IMR-90 (cell line): Measurements from ENCODE around the gene ACTR1A. TPM values are rescaled to one million over a fixed set of nuclear protein-coding genes. Genes with fewer than 3 reads are reported as not detected.
A peak's percentile ranks its signal among the peaks of the same experiment; 100 is the strongest.

Experiments used
- ATAC-seq: fragments of 200-7000 bp; cut with Tn5 transposase; 2 replicates; pipeline ENCODE4 v1.9.1; 2020; ENCODE audit warnings: low read depth, mild to moderate bottlenecking, moderate library complexity
- BruUV-seq: library from RNA; stranded (reverse); fragments of 400-500 nt; replicated peaks from 2 replicates; lab custom pipeline; 2021; lab: Mats Ljungman, UMichigan
- CTCF ChIA-PET: fragments of 300-600 bp; formaldehyde crosslinking; extraction: SDS; loops from one replicate; lab custom pipeline; 2021; ENCODE audit warnings: antibody characterized with exemption; lab: Yijun Ruan, JAX
- POLR2A ChIA-PET: fragments of 300-600 bp; sonication (Branson Sonifier 250); formaldehyde crosslinking; loops from one replicate; lab custom pipeline; 2022; ENCODE audit warnings: antibody characterized with exemption; ENCODE audit not compliant: unreplicated experiment; lab: Charles Lee
- DNase-seq: peaks from one replicate; pipeline ENCODE4 v3.0.0; 2013
- H2AFZ ChIP-seq: replicated peaks from 2 replicates; pipeline ENCODE3; 2013; ENCODE audit warnings: low read length, mild to moderate bottlenecking; ENCODE audit not compliant: poor library complexity
- H2AK5ac ChIP-seq: 2 replicates; pipeline ENCODE4 v1.6.1; 2013; ENCODE audit warnings: low read depth, low read length, inconsistent platforms
- H2AK9ac ChIP-seq: replicated peaks from 2 replicates; pipeline ENCODE3; 2013; ENCODE audit warnings: mild to moderate bottlenecking, low read depth, low read length, moderate library complexity; ENCODE audit not compliant: poor library complexity
- H2BK120ac ChIP-seq: 2 replicates; pipeline ENCODE4 v1.6.1; 2013; ENCODE audit warnings: low read depth, low read length, inconsistent platforms
- H2BK15ac ChIP-seq: 3 replicates; pipeline ENCODE4 v1.6.1; 2013; ENCODE audit warnings: low read depth, low read length, inconsistent platforms
- H2BK20ac ChIP-seq: 2 replicates; pipeline ENCODE4 v1.6.1; 2013; ENCODE audit warnings: low read depth, mild to moderate bottlenecking, inconsistent platforms, low read length, moderate library complexity
- H2BK5ac ChIP-seq: 2 replicates; pipeline ENCODE4 v1.6.1; 2013; ENCODE audit warnings: mild to moderate bottlenecking, low read depth, low read length, inconsistent platforms; ENCODE audit not compliant: poor library complexity, severe bottlenecking
- H3K14ac ChIP-seq: replicated peaks from 2 replicates; pipeline ENCODE4 v1.6.1; 2013; ENCODE audit warnings: low read depth, low read length, inconsistent platforms
- H3K18ac ChIP-seq: 2 replicates; pipeline ENCODE4 v1.6.1; 2013; ENCODE audit warnings: low read depth, low read length, control low read depth
- H3K23ac ChIP-seq: 2 replicates; pipeline ENCODE4 v1.6.1; 2013; ENCODE audit warnings: low read depth, low read length, inconsistent platforms
- H3K27ac ChIP-seq: 2 replicates; pipeline ENCODE4 v1.5.1; 2013; ENCODE audit warnings: mild to moderate bottlenecking, control low read depth, low read length; ENCODE audit not compliant: insufficient read depth
- H3K27me3 ChIP-seq: 2 replicates; pipeline ENCODE4 v1.6.1; 2013; ENCODE audit warnings: low read length; ENCODE audit not compliant: control insufficient read depth, insufficient read depth
- H3K36me3 ChIP-seq: 2 replicates; pipeline ENCODE4 v1.6.1; 2013; ENCODE audit warnings: low read length, mixed read lengths; ENCODE audit not compliant: control insufficient read depth, insufficient read depth
- H3K4ac ChIP-seq: 2 replicates; pipeline ENCODE4 v1.6.1; 2013; ENCODE audit warnings: low read depth, low read length, inconsistent platforms
- H3K4me1 ChIP-seq: 2 replicates; pipeline ENCODE4 v1.6.1; 2013; ENCODE audit warnings: low read length, mixed read lengths; ENCODE audit not compliant: control insufficient read depth, insufficient read depth
- H3K4me2 ChIP-seq: 2 replicates; pipeline ENCODE4 v1.6.1; 2013; ENCODE audit warnings: low read depth, mild to moderate bottlenecking, control low read depth, low read length, moderate library complexity
- H3K4me3 ChIP-seq: 2 replicates; pipeline ENCODE4 v1.5.1; 2013; ENCODE audit warnings: low read depth, mild to moderate bottlenecking, control low read depth, low read length, moderate library complexity; ENCODE audit not compliant: insufficient read depth
- H3K56ac ChIP-seq: 2 replicates; pipeline ENCODE4 v1.6.1; 2013; ENCODE audit warnings: low read length, inconsistent platforms; ENCODE audit not compliant: insufficient read depth; ENCODE audit errors: extremely low read depth
- H3K79me1 ChIP-seq, 2 experiments: 2 replicates each; pipeline ENCODE4 v1.6.1; 2013; ENCODE audit warnings: low read length in 2 of 2, inconsistent platforms in 1 of 2, low read depth in 1 of 2
- H3K9ac ChIP-seq: 2 replicates; pipeline ENCODE4 v1.6.1; 2013; ENCODE audit warnings: low read depth, low read length, control low read depth
- H3K9me1 ChIP-seq: 2 replicates; pipeline ENCODE4 v1.6.1; 2013; ENCODE audit warnings: low read length, inconsistent platforms; ENCODE audit not compliant: insufficient read depth
- H3K9me3 ChIP-seq: 2 replicates; pipeline ENCODE4 v1.6.1; 2013; ENCODE audit warnings: low read length; ENCODE audit not compliant: control insufficient read depth, insufficient read depth
- H4K20me1 ChIP-seq: 2 replicates; pipeline ENCODE4 v1.6.1; 2013; ENCODE audit warnings: low read length, inconsistent platforms; ENCODE audit not compliant: insufficient read depth
- H4K5ac ChIP-seq: 2 replicates; pipeline ENCODE4 v1.6.1; 2013; ENCODE audit warnings: mild to moderate bottlenecking, low read depth, low read length, control low read depth
- H4K8ac ChIP-seq, 2 experiments: 2 replicates each; pipeline ENCODE4 v1.6.1; 2013; ENCODE audit warnings: low read depth in 2 of 2, low read length in 2 of 2, control low read depth in 1 of 2, inconsistent platforms in 1 of 2
- H4K91ac ChIP-seq: 2 replicates; pipeline ENCODE4 v1.6.1; 2013; ENCODE audit warnings: low read depth, low read length, inconsistent platforms; ENCODE audit not compliant: insufficient read depth
- BHLHE40 ChIP-seq: fragments of 150-350 bp; IDR thresholded peaks from 2 replicates; pipeline ENCODE4 v1.6.1; 2016; ENCODE audit warnings: mild to moderate bottlenecking, low read depth, low read length
- CEBPB ChIP-seq: IDR thresholded peaks from 2 replicates; pipeline ENCODE4 v1.6.1; 2012; ENCODE audit warnings: low read depth, low read length, improper control_type of control experiment
- CHD1 ChIP-seq: IDR thresholded peaks from 2 replicates; pipeline ENCODE4 v1.6.1; 2012; ENCODE audit warnings: low read depth, low read length, improper control_type of control experiment
- CTCF ChIP-seq: conservative IDR thresholded peaks from 2 replicates; pipeline ENCODE4 v1.5.1; 2012; ENCODE audit warnings: mild to moderate bottlenecking, low read depth, low read length, improper control_type of control experiment
- ELK1 ChIP-seq: fragments of 150-350 bp; IDR thresholded peaks from 2 replicates; pipeline ENCODE4 v1.6.1; 2016; ENCODE audit warnings: low read depth, mild to moderate bottlenecking, low read length, moderate library complexity, borderline replicate concordance
- FOS ChIP-seq: fragments of 150-350 bp; IDR thresholded peaks from 2 replicates; pipeline ENCODE4 v1.6.1; 2016; ENCODE audit warnings: low read depth, low read length
- MAFK ChIP-seq: IDR thresholded peaks from 2 replicates; pipeline ENCODE4 v1.6.1; 2012; ENCODE audit warnings: low read depth, low read length, improper control_type of control experiment
- MAZ ChIP-seq: IDR thresholded peaks from 2 replicates; pipeline ENCODE4 v1.6.1; 2012; ENCODE audit warnings: low read depth, mild to moderate bottlenecking, low read length, improper control_type of control experiment, moderate library complexity, borderline replicate concordance
- MXI1 ChIP-seq: IDR thresholded peaks from 2 replicates; pipeline ENCODE4 v1.6.1; 2012; ENCODE audit warnings: low read depth, mild to moderate bottlenecking, low read length, moderate library complexity, borderline replicate concordance
- NFE2L2 ChIP-seq: fragments of 150-350 bp; IDR thresholded peaks from 2 replicates; pipeline ENCODE4 v1.6.1; 2016; ENCODE audit warnings: low read depth, mild to moderate bottlenecking, low read length
- POLR2A ChIP-seq: IDR thresholded peaks from 2 replicates; pipeline ENCODE4 v1.6.1; 2012; ENCODE audit warnings: mild to moderate bottlenecking, low read depth, low read length
- RAD21 ChIP-seq: IDR thresholded peaks from 2 replicates; pipeline ENCODE4 v1.6.1; 2012; ENCODE audit warnings: low read length, improper control_type of control experiment
- RCOR1 ChIP-seq: IDR thresholded peaks from 2 replicates; pipeline ENCODE4 v1.6.1; 2012; ENCODE audit warnings: mild to moderate bottlenecking, low read length, improper control_type of control experiment; ENCODE audit not compliant: insufficient replicate concordance
- RFX5 ChIP-seq: IDR thresholded peaks from 2 replicates; pipeline ENCODE4 v1.8.0; 2012; ENCODE audit warnings: low read depth, mild to moderate bottlenecking, low read length, moderate library complexity
- SMC3 ChIP-seq: fragments of 150-350 bp; IDR thresholded peaks from 2 replicates; pipeline ENCODE4 v1.6.1; 2016; ENCODE audit warnings: low read depth, mild to moderate bottlenecking, antibody characterized with exemption, low read length, moderate library complexity
- WGBS, 2 experiments: methylation state at CpG; one replicate each; pipeline versions ENCODE4 v1.1.5 to v1.1.7; 2013; ENCODE audit warnings: missing lambda C conversion rate in 2 of 2; ENCODE audit not compliant: insufficient read length in 1 of 2; ENCODE audit errors: extremely low coverage in 2 of 2; 5-methylcytosine and 5-hydroxymethylcytosine counted together
- dilution Hi-C: fragments of 300-500 bp; cut with HindIII; formaldehyde crosslinking; loops from one replicate; pipeline ENCODE4 v1.14.3; 2018; ENCODE audit warnings: low sequenced_read_pairs; ENCODE audit not compliant: unreplicated experiment
- in situ Hi-C: fragments of 300-500 bp; cut with MboI; formaldehyde crosslinking; loops from 3 replicates; pipeline ENCODE4 v1.14.3; 2019; ENCODE audit warnings: low sequenced_read_pairs, inconsistent platforms, mixed read lengths
- intact Hi-C: fragments of 100-400 bp; cut with micrococcal nuclease; formaldehyde crosslinking; loops from 2 replicates; pipeline ENCODE4 v1.10.0; 2022
- polyA plus RNA-seq, 3 experiments: library from polyadenylated mRNA; depleted of rRNA; stranded (reverse); fragments of >200 nt; gene quantifications; 2 replicates each; pipeline ENCODE4 v1.2.3, GENCODE V29; 2012; ENCODE audit warnings: low replicate concordance in 1 of 3
- total RNA-seq: library from RNA; depleted of rRNA; stranded (reverse); fragments of >200 nt; gene quantifications from 2 replicates; pipeline ENCODE4 v1.2.3, GENCODE V29; 2012

ACTR1A gene
- total and polyA plus RNA-seq, 2 of the 4 experiments (the other 2 are of a cell fraction) = 142 to 157 TPM

GRCh38 chr10:102461187-102462054 is 41.1 kb downstream of the ACTR1A start:
- Histone ChIP-seq H3K9ac (peak overlapping the region; percentile 34), H2BK120ac (peak overlapping the region; percentile 42), H3K9me3 (no peaks in the 10 kb centered on the region), H3K4me1 (peaks cover 8% of the 10 kb centered on the region), H2AK9ac (peak overlapping the region; percentile 73), H2BK20ac (no peak overlapping the region), H3K27me3 (peaks cover 16% of the 10 kb centered on the region), H3K27ac (no peak overlapping the region), H3K56ac (no peak overlapping the region), H3K9me1 (peaks cover 6% of the 10 kb centered on the region), H2BK5ac (no peak overlapping the region), H4K91ac (peak overlapping the region; percentile 36), H3K23ac (peak overlapping the region; percentile 11; the same call in 1 of the 2 replicates), H3K36me3 (no peaks in the 10 kb centered on the region), H2BK15ac (no peak overlapping the region; the same call in 2 of the 3 replicates), H3K79me1 (no peaks in the 10 kb centered on the region), H2AK5ac (no peak overlapping the region), H3K14ac (peak overlapping the region; percentile 53), H3K4ac (peak overlapping the region; percentile 82; the same call in 1 of the 2 replicates), H4K20me1 (no peaks in the 10 kb centered on the region), H4K8ac (peak overlapping the region; percentile 91 to 95), H4K5ac (peak overlapping the region; percentile 95), H3K18ac (peak overlapping the region; percentile 37; the same call in 1 of the 2 replicates), H3K4me2 (peak overlapping the region; percentile 94), H3K4me3 (peak overlapping the region; percentile 58), H2AFZ (peak overlapping the region; percentile 94)
- 5% methylated on average over 29 of the region's 54 CpGs; no CpG with 5 or more reads in 1 of the 2 experiments for WGBS, 2 experiments
- ATAC-seq (peak; percentile 99), DNase-seq (peak; percentile 67)
- POLR2A ChIA-PET = no interaction called here
- dilution Hi-C loops = no loop called here
- CTCF ChIA-PET = interaction anchor here (0.6 kb wide), 1 partner anchor 17 kb away, joined by 4 read pairs; no protein-coding TSS in a partner anchor
- BruUV-seq = no TSS peak
- in situ Hi-C loops = no loop called here
- intact Hi-C loops = no loop called here
- TF ChIP-seq RAD21 (no peak), ELK1 (no peak), CEBPB (no peak), CHD1 (no peak), SMC3 (no peak), MAFK (no peak), RCOR1 (no peak), POLR2A (no peak), FOS (0 out of 2 replicates have a peak, but pooled peaks have one; percentile 6), MXI1 (no peak), NFE2L2 (no peak), BHLHE40 (peak; percentile 88), CTCF (no peak), RFX5 (no peak), MAZ (peak; percentile 93; the same call in 1 of the 2 replicates)
